Fibroblast of skin of scalp (primary cell): ENCODE data around the gene HNF4A.

Experiments used
- DNase-seq: peaks from one replicate; pipeline ENCODE4 v3.0.0-alpha.2; 2013

The HNF4A gene

GRCh38 chr20:44406572-44407137, 51.2 kb downstream of the HNF4A start:
- no peak for DNase-seq

DNA sequence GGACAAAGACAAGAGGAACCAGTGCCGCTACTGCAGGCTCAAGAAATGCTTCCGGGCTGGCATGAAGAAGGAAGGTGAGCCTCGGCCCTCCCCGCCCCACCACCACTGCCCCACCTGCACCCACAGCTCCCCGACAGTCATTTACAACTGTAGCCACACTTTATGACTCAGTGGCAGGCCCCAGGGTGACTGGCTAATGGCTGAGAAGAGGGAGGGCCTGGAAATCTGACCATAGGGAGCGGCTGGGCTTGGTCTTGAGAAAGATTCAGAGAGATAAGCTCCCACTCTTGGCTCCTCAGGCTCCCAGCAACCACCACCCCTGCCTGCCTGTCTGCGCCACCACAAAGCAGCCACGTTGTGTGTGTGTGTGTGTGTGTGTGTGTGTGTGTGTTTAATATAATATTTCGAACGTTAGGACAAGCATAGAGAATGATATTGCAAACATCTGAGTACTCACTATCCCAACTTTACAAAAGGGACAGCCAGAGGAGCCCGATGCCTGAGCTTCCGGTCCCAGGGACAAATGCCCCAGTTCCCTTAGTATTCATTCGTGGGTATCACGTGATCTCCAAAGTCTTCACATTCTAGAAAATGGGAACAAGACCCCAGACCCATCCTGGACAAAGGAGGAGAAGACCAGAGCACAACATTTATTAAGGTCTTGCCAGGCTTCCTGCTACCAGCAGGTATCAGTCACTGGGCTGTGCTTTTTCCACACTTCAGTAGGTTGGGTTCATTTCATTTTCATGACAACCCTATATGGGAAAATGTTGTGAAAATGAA, 52.1 kb downstream of the HNF4A start:
- DNase-seq: peak; percentile 29

DNA sequence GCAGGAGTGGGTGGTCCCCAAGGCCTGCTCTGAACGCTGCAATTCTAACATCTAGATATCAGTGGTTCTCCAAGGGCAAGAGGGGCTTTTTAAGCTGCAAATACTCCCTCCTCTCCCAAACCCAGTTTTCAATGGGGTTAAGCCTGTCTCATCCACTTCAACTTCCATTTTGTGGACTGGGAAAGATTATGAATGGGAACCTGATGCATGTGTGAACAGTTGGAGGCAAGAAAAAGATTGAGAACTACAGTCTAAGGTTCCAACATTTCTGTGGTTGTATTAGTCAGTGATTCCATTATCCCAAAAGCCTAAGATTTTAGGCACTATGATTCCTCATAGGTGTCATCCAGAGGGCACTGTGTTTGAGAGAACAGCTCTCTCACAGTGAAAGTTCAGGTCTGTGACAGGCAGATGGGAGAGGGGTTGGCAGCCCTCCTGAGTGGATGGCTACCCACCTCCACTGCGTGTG, 53.7 kb downstream of the HNF4A start:
- peak; percentile 73 for DNase-seq

DNA sequence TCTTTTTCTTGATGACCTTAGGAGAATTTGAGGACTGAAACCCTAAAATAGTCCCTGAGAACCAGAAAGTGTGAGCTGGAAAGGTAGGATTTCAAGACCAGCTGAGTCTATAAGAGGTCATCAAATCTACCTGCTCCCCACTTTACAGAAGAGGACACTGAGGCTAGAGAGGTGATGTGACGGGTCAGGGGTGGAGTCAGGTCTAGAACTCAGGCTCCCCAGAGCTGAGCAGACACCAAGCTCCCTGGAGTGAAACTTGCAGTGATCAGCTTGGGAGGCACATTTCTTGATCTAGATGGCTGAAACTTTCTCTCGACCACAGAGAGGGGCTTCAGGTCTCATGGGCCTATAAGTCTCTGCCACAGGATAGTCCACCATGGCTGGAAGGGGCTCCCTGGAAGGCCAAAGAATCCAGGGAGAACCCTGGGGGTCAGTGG, 55.1 kb downstream of the HNF4A start:
- DNase-seq: no peak

- DNase-seq: no peak
These were observed 55.7 kb downstream of the HNF4A start for GRCh38 chr20:44411020-44411756.

DNA sequence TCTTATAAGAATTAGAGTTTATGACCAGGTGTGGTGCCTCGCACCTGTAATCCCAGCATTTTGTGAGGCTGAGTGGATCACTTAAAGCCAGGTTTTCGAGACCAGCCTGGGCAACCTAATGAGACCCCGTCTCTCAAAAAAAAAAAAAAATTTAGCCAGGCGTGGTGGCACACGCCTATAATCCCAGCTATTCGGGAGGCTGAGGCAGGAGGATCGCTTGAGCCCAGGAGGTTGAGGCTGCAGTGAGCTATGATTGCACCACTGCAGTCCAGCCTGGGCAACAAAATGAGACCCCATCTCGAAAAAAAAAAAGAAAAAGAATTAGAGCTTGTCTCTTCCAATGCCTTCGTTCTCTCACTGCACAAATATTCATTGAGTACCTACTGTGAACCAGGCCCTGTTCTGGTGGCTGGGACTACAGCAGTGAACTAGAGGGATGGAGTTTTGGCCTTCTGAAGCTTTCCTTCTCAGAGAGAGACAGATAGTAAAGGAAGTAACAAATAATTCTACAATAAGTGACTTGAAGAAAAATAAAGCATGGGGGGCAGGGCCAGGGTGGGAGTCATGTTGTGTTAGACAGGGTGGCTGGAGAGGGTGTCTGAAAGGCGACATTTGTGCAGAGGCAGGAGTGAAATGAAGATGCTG, 56.4 kb downstream of the HNF4A start:
- DNase-seq: no peak

DNA sequence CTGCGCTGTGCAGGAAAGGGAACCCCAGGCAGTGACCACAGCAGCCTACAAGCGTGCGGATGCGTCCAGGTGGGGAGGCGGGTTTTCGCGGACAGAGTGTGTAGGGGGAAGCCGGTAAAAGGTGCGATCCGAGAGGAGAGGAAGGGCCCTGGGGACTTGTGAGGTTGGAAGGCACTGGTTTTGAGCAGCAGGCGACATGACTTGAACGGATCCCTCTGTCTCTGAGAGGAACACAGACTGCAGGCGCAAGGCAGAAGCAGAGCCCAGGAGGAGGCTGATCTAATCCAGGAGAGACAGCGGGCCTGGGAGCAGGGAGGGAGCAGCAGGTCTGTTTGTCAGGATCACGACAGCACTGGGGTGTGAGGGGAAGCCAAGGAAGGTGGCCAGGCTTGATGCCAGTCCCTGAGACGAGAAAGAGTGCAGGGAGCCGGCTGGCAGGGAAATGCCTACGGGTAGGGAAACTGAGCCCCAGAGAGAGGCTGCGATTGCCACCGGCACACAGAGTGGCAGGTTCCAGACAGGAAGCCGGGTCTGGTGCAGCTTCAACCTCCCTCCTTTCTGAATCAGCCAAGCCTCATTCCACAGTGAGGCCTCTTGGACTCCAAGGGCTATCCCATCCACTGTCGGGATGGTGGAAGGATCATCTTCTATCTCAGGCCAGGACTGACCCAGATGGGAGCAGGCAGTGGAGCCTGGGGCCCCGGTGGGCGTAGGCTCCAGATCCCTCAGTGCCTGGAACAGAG, 57.1 kb downstream of the HNF4A start:
- DNase-seq: no peak

GRCh38 chr20:44413575-44414345, 58.3 kb downstream of the HNF4A start:
- no peak for DNase-seq

DNA sequence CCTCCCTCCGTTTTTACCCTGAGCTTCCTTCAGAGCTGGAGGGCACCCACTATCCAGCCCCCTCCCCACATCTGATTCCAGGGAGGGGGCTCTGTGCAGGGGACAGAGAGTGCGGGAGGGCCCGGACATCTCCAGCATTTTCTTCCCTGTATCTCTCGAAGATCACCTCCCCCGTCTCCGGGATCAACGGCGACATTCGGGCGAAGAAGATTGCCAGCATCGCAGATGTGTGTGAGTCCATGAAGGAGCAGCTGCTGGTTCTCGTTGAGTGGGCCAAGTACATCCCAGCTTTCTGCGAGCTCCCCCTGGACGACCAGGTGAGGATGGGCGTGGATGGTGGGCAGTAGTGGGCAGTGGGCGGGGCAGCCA, 58.8 kb downstream of the HNF4A start:
- no peak for DNase-seq

DNA sequence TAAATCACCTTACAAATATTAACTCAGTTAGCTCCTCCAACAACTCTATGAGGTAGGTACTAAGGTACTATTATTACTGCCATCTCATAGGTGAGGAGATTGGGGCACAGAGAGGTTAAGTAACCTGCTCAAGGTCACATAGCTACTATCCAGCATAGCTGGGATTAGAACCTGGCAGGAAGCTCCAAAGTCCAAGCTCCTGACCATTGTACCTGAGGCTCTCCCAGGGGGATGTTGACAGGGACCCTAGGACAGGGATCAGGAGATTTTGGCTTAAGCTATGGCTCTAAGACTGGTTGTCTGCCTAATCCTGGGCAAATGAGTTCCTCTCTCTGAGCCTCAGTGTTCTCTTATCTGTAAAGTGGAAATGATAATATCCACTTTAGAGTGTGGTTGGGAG, 59.3 kb downstream of the HNF4A start:
- no peak for DNase-seq

- DNase-seq: no peak
These were observed 60.6 kb downstream of the HNF4A start for GRCh38 chr20:44415833-44416715.

DNA sequence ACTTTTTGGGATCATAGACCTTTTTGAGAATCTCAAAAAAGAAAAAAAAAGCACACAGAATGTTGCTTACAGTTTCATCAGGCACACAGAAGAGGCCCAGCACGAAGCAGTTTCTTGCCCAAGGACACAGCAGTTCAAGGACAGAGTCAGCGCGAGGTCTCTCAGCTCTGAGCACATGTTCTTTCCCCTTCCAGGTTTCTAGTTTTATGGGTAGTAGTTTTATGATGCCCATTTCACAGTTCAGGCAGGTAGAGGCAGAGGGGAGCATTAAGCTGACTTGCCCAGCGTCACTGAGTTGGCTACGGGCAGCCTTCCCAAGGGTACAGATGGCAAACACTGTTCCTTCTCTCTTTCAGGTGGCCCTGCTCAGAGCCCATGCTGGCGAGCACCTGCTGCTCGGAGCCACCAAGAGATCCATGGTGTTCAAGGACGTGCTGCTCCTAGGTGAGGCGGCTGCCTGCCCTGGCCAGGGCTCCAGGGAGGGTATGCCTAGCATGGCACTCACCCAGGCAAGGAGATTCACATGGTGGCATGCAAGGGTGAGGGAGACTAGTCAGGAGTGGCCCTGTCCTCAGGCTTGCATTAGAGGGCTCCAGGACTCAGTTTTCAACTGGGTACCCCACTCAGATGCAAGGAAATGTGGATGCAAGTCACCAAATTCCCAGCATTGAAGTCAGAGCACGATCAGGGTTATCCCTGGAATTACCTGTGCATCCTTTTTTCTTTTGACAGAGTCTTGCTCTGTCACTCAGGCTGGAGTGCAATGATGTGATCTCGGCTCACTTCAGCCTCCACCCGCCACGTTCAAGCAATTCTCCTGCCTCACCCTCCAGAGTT, 62.8 kb downstream of the HNF4A start:
- DNase-seq: no peak

DNA sequence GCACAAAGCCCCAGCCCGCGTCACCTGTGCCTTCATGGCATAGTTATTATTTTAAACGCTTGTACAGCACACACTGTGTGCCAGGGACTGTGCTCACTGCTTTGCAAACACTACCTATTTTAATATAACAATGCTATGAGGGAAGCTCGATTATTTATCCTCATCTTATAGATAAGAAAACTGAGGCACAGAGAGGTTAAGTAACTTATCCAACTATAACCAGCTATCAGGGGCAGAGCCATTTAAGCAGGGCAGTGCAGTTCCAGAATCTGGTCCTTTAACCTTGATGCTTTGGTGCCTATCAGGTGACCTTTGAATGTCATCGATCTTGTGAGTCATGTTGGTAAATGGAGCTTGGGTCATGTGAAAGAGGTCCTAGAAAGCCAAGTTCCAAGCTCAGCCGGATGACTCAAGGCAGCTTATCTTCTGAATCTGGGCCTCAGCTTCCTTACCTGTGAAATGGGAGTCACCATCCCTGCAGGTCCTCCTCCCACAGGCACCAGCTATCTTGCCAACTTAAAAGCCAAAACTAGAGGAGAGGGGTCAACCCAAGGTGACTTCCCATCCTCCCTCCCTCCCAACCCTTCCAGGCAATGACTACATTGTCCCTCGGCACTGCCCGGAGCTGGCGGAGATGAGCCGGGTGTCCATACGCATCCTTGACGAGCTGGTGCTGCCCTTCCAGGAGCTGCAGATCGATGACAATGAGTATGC, 63.8 kb downstream of the HNF4A start:
- DNase-seq: no peak

DNA sequence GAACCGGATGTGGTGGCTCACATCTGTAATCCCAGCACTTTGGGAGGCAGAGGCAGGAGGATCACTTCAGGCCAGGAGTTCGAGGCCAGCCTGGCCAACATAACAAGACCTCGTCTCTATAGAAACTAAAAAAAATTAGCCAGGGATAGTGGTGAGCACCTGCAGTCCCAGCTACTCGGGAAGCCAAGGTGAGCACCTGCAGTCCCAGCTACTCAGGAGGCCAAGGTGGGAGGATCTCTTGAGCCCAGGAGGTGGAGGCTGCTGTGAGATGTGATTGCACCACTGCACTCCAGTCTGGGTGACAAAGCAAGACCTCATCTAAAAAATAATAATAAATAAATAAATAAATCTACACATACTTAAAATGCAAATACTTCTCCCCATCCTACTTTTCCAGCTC, 65.0 kb downstream of the HNF4A start:
- no peak for DNase-seq

DNA sequence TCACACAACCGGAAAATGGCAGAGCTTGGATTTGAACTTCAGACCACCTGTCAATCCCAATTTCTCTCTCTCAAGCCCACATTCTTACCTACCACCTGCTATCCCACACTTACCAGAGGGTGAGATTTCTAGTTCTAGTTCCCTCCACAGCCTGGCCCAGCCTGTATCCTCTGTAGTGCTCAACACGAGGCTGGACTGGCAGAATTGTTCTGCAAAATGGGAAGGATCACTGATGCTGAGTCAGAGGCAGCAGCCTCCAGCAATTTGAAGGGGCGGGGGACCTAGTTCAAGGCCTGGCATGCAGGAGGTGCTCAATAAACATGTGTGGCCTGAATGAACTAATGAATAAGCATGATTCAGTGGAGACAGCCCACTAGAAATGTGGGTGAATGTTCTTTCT, 66.6 kb downstream of the HNF4A start:
- no peak for DNase-seq

DNA sequence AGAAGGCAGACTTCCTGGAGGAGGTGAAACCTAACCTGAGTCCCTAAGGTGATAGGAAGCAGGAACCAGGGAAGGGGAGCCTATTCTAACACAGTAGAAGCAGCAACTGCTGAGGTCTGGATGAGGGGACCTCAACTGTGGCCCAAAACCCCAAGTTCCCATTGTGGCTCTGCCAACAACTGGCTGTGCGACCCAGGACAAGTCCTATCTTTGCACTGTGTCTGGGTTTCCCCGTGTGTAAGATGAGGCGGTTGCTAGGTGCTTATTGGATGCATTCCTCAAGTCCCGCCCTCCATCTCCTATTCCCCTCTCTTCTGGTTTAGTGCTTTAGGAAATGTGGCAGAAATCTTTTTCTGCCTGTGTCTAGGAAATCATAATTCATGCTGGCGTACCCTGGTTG, 68.0 kb downstream of the HNF4A start:
- DNase-seq: no peak

- no peak for DNase-seq
These were observed 68.6 kb downstream of the HNF4A start for GRCh38 chr20:44424039-44424495.

GRCh38 chr20:44425923-44426322, 70.4 kb downstream of the HNF4A start:
- no peak for DNase-seq
